ENCODE data around the gene EML3.
"Not testable (repeated sequence)": the region's sequence is repeated elsewhere in the genome, so short reads cannot be mapped to it uniquely, and the experiment has no call there.

Gene EML3, protein sequence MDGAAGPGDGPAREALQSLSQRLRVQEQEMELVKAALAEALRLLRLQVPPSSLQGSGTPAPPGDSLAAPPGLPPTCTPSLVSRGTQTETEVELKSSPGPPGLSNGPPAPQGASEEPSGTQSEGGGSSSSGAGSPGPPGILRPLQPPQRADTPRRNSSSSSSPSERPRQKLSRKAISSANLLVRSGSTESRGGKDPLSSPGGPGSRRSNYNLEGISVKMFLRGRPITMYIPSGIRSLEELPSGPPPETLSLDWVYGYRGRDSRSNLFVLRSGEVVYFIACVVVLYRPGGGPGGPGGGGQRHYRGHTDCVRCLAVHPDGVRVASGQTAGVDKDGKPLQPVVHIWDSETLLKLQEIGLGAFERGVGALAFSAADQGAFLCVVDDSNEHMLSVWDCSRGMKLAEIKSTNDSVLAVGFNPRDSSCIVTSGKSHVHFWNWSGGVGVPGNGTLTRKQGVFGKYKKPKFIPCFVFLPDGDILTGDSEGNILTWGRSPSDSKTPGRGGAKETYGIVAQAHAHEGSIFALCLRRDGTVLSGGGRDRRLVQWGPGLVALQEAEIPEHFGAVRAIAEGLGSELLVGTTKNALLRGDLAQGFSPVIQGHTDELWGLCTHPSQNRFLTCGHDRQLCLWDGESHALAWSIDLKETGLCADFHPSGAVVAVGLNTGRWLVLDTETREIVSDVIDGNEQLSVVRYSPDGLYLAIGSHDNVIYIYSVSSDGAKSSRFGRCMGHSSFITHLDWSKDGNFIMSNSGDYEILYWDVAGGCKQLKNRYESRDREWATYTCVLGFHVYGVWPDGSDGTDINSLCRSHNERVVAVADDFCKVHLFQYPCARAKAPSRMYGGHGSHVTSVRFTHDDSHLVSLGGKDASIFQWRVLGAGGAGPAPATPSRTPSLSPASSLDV

DNA sequence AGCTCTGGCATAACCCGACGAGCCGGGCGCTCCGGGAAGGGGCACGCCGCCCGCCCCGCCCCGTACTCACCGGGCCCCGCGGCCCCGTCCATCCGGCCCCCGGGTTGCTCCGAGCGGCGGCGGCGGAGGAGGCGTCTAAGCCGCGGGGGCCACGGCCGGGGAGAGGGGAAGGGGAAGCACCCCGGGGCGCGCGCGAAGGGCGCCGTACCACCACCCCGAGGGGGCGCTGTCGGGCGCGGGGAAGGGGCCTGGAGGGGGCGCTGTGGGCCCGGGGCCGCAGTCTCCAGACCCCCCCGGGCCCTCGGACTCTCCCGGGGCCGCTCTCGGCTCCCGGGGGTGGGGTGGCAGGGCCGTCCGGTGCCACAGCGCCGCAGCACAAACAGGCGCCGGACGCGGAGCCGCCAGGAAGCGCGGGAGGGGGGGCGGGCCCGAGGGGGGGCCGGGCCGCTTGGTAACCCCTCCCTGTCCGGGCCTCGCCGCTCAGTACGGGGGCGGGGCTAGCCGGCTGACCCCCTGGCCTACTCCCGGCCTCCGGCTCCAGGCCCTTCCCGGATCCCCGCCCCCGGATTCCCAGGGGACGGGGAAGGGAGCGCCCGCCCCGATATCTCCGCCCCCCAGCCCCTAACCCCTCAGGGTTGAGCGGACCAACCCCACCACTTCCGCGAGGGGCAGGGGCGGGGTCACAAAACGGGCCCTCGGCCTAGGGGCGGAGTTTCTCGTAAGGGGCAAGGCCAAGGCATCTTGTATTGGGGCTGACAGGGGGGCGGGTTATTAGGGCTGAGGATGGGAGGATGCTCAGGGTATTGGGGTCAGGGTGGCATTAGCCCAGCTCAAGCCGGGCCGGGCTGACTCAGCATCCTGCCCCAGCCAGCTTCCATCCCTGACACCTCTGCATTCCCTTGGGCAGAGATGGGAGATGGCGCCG is at the start of gene EML3, which contains the start of gene ROM1:
Gene EML3 (minus strand): TSS at position 410 of the 925 bp plus-strand sequence. CDS start 318 bp downstream, at position 92.
Gene ROM1 (plus strand): TSS at position 892 of the 925 bp plus-strand sequence. CDS start 25 bp downstream, at position 917.
- FAIRE-seq: no peak
- DNase-seq (ENCODE audit: low spot score): peak; percentile 61

DNA sequence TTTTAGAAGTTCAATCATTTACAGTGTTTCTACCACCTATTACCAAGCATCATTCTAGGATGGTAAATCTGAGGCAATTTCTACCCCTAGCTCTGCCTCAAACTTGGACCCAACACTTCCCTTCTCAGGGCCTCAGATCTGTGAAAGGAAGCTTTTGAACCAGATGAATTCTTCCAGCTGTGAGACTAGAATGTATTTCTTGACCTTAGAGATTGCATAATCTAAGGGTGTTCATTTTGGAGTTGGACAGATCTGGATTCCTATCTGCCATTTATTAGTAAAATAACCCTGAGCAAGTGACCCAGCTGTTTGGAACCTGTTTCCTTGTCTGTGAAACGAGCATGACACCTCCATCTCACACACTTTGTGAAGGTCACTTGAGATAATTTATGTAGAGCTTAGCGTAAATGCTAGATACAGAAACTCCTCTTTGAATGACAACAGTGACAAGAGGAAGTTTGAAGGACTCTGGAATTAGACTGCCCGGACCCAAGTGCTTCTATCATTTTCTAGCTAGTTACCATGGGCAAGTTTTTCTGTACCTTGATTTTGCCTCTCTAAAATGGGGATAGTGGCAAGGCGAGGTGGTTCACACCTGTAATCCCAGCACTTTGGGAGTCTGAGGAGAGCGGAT is 44.3 kb upstream of the EML3 start:
- no peak for DNase-seq (ENCODE audit: low spot score)
- FAIRE-seq: no peak

DNA sequence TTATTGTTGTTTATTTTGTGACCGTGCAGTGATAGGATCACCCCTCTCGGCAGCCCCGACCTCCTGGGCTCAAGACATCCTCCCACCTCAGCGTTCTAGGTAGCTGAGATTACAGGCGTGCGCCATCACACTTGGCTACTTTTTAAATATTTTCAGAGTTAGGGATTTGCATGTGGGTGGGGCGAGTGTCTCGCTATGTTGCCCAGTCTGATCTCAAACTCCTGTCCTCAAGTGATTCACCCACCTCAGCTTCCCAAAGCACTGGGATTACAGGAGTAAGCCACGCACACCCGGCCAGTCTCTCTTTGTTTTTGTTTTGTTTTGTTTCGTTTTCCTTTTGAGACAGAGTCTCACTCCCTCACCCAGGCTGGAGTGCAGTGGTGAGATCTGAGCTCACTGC is 41.7 kb upstream of the EML3 start:
- DNase-seq (ENCODE audit: low spot score): no peak
- no peak for FAIRE-seq

DNA sequence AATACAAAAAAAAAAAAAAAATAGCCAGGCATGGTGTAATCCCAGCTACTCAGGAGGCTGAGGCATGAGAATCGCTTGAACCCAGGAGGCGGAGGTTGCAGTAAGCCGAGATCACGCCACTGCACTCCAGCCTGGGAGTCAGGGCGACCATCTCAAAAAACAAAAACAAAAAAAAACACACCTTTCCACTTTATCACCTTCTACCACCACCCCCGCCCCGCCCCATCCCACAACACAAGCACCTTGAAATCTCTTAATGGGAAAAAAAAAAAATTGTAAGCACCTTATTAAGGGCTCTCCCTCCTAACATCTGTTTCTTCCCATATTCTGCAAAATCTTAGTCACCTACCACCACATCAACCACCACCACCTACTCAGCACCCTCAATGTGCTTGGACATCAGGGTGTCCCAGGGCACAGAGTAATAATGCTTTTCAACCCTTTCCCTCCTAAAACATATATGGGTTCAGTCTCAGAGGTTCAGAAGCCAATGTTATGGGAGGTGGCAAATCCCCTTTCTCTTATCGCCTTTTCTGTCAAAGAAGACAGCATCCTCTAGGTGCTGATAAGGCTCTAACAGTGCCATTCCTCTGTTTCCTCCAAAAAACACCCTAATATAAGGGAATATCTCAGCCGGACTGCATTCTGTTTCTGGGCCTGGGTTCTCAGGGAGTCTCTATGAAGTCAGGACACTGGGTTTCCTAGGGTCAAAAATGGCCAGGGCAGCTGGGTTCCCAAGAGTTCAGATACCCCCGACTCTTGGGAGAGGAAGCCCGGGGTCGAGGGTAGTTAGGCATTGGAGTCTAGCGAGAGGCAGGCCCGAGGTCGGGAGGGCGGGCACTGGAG is 39.8 kb upstream of the EML3 start:
- no peak for DNase-seq (ENCODE audit: low spot score)
- FAIRE-seq: no peak

DNA sequence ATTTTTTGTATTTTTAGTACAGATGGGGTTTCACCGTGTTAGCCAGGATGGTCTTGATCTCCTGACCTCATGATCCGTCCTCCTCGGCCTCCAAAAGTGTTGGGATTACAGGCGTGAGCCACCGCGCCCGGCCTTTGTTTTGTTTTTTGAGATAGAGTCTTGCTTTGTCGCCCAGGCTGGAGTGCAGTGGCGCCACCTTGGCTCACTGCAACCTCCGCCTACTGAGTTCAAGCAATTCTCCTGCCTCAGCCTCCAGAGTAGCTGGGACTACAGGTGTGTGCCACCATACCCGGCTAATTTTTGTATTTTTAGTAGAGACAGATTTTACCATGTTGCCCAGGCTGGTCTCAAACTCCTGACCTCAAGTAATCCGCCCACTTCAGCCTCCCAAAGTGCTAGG is 37.7 kb upstream of the EML3 start:
- not testable (repeated sequence) for FAIRE-seq; DNase-seq (ENCODE audit: low spot score)

DNA sequence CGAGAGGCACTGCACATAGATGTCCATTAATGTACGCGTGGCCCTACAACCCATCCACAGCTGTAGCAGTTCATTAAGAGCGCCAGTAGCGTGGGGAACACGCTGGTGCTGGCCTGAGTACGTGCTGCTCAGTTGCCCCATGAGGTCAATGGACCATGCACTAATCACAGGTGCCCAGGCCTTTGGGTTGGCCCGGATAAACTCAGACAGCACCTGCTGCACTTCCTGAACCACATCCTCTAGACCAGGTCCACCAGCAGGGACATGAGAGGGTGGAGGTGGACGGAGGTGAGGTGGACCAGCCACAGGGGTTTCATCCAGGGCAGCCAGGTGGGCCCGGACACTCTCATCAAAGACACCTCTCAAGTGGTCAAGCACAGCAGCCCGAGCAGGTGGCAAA is 36.9 kb upstream of the EML3 start:
- DNase-seq (ENCODE audit: low spot score) (no peak), FAIRE-seq (no peak)

DNA sequence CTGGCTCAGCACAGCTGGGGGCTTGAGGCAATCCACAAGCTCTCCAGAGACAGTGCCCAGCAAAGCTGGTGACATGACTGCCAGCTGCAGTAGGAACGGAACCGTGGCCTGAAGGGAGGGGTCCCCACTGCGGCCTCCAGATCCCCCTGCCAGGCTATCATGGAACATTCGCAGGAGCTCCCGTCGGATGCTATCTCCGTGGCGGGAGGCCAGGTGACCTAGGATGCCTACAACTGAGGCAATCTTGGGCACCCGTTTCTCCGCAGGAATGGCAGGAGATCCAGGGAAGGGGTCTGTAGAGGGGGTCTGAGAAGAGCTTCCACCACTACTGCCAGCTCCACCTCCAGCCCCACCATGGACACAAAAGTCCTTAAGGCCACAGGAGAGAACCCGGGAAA is 36.4 kb upstream of the EML3 start:
- FAIRE-seq: no peak
- no peak for DNase-seq (ENCODE audit: low spot score)

DNA sequence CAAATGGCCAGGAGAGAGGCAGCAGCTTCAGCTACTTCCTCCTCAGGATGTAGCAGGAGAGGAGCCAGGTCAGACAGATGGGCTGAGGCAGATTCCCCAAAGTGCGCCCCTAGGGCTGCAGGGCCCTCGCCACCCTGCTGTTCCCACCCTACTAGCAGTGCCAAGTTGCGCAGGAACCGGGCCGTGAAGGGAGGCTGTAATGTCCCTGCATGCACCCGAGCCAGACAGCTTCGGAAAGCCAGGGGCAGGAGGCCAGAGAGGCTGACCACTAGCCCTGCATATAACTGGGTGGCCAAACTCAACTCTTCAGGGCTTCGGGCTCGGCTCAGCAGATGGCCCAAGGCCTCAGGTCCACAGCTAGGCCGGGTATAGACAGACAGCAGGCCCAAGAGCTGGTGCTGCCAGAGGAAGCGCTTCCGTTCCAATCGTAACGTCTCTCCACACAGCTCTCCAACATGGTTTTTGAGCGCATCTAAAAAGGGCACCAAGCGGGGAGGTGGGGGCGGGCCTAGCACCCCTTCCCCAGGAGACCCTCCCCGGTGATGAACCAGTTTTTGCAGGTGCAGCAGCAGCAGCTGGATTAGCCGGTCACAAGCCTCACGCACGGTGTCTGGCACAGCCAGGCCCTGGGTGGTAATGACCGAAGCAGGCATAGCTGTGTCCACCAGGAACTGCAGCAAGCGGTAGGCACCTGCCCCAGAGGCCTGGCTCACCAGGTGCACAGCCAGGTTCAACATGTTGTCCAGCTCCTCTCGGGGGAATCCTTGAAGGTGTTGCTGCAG is 35.8 kb upstream of the EML3 start:
- FAIRE-seq: no peak
- DNase-seq (ENCODE audit: low spot score): no peak

DNA sequence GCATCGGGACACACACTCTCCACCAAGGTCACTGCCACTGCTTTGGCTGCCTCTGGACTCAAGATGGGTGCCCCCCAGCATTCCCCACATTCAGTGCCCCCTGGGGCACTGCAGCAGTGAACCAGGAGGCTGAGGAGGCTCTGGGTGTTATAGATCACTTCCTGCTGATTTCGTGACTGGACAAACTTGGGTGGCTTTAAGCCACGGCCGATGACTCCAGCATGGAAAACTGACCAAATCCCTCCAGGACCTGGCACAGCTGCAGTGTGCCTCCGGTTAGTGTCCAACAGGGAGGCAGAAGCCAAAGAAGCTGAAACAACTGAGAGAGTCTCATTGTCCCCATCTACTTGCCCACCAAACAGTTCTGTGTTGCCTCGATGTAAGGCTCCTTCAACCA is 35.0 kb upstream of the EML3 start:
- no peak for DNase-seq (ENCODE audit: low spot score)
- no peak for FAIRE-seq

DNA sequence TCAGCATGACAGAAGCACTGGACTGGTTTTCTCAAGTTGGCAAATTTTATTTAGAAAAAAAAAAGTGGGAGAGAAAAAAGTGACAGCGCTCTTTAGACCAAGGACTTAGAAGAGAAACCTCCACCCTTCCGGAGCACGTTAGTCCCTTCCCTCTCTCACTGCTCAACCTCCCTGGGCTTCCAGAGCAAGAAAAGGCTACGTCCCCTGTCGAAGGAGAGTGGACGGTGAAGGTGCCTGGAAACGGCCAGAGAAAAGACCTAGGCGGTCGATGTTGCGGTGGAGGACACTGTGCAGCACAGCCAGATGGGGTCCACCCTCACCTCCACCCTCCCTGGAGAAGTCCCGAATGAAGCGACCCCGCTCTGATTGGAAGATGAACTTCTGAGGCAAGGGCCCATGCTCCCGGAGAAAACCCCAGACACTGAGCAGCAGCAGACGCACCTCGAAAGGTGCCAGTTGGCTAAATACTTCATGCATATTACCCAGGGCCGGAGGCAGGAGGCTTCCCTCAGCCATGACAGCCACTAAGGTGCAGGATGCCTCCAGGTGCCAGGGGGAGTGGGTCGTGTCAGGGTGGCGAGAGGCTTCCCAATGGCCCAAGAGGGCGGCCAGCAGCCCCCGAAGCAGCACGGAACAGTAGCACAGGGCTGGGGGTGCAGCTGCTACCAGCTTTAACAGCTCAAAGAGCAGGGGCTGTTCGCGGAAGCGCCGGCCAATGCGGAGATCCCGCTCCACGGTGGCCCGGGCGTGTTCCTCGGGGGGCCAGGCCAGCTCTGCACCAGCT is 34.4 kb upstream of the EML3 start:
- FAIRE-seq: no peak
- no peak for DNase-seq (ENCODE audit: low spot score)

DNA sequence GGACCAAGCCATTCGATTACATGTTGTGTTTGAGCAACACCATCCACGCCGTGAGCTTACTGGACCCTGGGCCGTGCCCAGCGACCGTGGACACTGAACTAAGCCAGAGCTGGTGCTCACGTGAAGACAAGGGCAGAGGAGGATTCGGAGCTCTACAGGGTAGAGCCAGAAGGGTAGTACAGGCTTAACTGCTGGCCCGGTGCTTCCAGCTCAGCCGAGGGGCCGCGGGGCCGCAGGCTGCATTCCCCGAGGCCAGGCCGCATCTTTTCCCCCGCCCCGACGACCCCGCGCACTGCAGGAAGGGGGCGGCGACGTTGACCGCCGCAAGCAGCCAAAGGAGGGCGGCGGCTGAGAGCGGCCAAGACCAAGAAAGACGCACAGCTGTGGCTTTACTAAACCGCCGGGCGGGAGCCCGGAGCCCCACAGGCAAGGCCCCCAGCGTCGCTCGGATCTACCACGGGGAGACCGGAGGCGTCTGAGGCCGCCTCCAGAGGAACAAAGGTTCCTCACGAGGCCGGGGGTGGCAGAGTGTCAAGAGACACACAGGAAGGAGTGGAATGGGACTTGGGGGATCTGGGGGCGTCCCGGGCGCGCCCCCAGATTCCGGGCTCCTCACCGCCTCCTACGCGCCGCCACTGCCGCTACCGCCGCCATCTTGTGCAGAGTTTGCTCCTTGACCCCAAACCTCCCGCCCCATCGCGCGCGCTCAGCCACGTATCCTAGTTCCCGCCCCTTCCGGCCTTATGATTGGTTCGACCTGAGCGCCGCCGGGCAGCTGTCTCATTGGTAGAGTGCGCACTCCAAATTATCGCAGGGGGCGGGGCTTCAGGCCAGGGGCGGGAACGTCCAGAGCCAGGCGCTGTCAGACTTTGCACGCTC is 33.6 kb upstream of the EML3 start, which contains the start of gene GANAB:
Gene GANAB (minus strand): TSS at position 668 of the 879 bp plus-strand sequence. CDS start 14 bp downstream, at position 654.
- FAIRE-seq (peak; percentile 75), DNase-seq (ENCODE audit: low spot score) (peak; percentile 89)

DNA sequence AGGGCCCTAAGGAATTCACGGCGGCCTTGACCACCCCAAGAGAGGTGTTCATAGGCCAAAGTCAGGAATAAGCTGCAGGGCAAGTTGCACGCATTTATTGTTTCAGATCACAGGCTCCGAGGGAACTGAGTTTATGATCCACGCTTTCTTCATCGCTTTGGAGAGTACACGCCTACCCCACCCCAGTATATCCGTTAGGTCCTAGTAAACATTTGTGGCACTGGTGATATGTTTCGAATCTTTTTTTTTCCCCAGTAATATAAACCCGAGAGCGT is 33.0 kb upstream of the EML3 start:
- FAIRE-seq (no peak), DNase-seq (ENCODE audit: low spot score) (no peak)

DNA sequence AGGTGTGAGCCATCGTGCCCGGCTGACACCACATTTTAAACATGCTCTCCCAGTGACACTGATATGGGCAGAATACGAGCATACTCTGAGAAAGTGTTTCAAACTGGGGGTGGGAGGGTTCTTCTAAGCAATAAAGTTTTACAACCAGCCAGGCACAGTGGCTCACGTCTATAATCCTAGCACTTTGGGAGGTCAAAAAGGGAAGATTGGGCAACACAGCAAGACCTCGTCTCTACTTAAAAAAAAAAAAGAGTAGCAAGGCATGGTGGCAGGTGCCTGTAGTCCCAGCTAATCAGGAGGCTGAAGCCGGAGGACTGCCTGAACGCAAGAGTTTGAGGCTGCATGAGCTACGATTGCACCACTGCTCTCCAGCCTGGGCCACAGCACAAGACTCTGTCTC is 31.6 kb upstream of the EML3 start:
- DNase-seq (ENCODE audit: low spot score): no peak
- no peak for FAIRE-seq

DNA sequence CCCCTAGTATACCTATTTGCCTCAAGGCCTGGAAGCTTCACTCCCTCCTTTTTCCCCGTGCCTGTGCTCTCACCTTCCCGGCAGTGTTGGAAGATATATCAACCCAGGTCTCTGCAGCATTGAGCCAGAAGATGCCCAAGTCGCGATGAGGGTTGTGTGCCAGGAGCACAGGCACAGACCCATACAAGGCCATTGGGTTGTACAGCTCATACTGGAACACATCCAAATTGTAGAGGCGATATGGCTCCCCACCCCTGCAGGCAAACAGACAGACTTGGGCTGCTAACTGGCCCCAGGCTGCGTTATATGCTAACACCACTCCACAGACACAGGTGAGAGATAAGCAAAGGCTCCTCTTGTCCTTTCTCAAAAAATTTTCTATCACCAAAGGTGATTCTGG is 19.9 kb upstream of the EML3 start:
- FAIRE-seq: no peak
- no peak for DNase-seq (ENCODE audit: low spot score)

DNA sequence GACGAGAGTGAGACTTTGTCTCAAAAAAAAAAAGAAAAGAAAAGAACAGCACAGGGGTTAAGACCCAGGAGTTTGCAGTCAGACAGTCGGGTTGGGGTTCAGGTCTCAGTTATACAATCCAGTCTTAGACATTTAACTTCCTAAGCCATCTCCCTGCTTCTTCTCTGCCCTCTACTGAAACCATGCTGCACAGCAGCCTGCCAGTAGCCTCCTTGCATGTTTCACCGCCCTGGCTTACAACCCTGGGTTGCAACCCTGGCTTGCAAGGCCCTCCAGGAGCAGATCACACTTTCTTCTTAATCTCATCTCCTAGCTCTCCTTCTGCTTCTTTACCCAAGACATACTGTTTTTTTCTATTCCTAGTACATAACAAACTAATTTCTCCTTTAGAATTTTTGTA is 15.1 kb upstream of the EML3 start:
- DNase-seq (ENCODE audit: low spot score) (no peak), FAIRE-seq (no peak)

DNA sequence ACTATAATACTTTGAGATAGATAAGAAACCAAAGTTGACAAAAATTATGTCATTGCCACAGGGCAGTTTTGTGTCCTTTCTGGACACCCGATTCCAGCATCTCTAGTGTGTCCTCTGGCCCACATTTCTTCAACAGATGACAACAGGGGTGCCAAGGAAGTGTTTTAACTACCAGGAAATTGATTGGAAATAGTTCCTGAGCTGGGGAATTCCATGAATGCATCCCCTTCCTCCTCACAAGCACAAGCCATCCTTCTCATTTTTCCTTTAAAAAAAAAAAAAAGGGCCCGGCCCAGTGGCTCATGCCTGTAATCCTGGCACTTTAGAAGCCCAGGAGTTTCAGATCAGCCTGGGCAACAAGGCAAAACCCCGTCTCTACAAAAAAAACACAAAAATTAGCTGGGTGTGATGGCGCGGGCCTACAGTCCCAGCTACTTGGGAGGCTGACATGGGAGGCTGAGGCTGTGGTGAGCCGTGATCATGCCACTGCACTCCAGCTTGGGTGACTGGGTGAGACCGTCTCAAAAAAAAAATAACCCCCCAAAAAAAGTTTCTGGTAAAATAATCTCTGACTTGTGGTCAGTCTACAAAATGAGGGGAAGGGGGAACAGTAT is 10.0 kb upstream of the EML3 start:
- DNase-seq (ENCODE audit: low spot score) (no peak), FAIRE-seq (no peak)
